NCI-H524 treated with DMSO at 0.1 percent for 48 hours (cell line): ENCODE measurements around the gene BIRC6.
"Not testable (repeated sequence)": the region's sequence is repeated elsewhere in the genome, so short reads cannot be mapped to it uniquely, and the experiment has no call there.

ENCODE experiments used
- DNase-seq: peaks from one replicate; lab custom pipeline; 2025; lab: John Stamatoyannopoulos, UW

The BIRC6 gene

GRCh38 chr2:32614084-32614483, 257.3 kb downstream of the BIRC6 start:
- DNase-seq = no peak

- DNase-seq = no peak
Measured at GRCh38 chr2:32617599-32618189, 260.9 kb downstream of the BIRC6 start.

DNA sequence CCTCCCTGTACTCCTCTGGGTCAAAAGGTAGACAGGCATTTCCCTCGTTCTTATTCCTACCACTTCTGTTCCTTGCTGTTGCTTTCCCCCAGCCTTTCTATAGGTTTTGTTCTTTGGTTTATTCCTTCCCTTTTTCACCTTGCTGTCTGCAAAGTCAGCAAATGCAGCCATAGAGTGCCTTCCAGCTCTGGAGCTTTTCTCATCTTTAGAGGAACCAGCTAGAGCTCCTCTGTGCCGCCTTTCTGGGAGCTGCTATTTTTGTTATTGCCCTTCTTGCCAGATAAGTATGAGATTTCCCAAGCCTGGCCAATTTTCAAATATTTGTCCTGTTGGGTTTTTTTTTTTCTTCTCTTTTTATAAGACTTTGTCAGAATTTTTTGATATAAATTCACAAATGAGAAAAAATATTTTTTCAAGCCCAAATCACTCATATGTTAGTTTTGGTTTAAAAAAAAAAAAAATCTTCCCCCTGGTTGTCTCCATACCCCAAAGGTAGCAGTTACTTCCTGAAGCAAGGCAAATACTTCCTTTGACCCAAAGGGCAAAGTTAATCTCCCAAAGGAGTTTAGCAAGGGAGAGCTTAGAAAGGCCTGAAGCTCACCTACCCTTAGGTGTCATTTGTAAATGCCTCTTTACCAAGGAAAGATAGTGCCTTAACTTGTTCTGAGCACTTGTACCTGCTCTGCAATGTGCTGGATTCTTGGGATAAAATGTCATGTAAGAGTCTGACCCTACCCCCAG, 265.9 kb downstream of the BIRC6 start:
- no peak for DNase-seq

- no peak for DNase-seq
Measured at GRCh38 chr2:32623311-32623706, 266.5 kb downstream of the BIRC6 start.

DNA sequence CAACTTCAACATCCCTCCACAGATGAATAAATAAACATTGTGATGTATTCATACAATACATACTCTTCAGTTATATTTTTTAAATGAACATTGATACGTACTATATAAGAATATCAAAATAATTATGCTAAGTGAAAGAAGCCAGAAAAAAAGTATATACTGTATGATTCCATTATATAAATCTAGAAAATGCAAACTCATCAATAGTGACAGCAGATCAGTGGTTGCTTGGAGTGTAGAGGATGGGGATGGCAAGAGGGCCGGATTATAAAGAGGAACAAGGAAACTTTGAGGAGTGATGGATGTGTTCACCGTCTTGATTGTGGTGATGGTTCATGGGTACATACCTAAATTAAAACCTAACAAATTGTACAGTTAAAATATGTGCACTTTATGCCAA, 268.0 kb downstream of the BIRC6 start:
- DNase-seq = no peak

DNA sequence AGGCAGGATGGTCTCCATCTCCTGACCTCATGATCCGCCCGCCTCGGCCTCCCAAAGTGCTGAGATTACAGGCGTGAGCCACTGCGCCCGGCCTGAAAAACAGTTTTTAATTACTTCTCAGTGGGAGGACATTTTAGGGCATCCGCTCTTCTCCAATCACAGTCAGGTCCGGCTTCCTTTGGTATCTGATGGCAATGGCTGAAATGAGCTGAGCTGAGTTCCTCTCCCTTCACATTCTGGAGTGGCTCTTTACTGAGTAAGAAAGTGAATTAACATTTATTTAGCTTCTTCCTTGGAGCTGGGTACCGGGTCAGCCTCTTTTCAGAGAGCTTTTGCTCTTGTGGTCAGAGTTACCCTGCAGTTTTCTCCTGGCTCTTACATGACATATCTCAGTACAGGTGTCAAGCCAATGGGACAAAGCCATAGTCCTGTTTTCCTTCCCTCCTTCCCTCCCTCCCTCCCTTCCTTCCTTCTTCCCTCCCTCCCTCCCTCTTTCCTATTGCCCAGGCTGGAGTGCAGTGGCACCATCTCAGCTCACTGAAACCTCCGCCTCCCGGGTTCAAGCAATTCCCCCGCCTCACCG, 269.9 kb downstream of the BIRC6 start:
- no peak for DNase-seq

DNA sequence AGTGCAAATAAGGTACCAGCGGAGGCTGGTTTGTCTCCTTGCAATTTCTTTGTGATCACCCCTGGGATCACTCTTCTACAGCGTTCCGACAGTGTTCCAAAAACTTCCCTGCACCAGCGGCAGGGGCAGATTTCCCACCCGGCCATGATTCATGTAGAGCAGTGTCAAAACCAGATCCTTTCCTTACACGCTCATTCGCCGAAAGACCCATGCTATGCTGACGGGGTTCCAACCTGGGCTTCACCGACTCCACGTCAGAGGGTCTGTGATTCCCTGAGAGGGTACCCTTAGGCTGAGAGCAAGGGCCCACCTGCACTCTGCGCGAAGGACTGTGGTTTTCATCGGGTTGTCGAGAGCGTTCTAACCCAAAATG, 270.6 kb downstream of the BIRC6 start:
- DNase-seq = no peak

DNA sequence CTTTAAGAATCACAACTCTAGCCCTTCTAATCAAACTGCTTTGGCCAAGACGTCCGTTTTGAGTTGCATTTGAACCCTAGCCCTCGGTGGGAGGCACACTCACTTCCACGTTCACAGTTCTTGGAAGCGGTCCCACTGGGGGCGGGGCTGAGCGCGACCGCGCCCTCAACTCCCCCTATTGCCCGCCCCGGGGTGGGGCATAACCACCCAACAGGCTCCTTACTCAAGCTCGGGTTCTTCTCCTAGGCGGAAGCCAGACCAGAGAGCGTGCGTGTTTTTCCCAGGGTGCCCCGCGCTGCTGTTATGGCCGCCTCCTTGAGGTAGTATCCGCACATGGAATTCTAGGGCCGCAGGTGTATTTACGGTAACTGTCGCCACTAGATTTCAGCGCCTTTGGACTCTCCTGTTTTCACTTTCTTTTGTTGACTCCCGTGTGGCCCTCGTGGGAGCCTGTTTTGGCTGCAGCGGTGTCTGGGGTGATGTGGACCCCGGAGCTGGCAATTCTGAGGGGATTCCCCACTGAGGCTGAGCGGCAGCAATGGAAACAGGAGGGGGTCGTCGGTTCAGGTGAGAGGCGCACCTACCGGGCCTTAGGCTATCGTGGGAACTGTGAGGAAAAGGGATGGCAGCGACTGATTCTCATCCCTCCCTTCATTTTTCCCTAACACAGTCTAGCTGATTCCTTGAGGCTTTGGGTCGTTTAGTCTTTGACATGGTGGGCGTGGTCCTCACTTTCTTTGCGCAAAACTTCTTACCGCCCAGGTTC, 271.2 kb downstream of the BIRC6 start, which contains the start of gene TTC27:
TTC27 (plus strand) TSS at position 237 of the 766 bp plus-strand sequence; CDS start at position 480, 243 bp downstream.
- peak; percentile 64 for DNase-seq

DNA sequence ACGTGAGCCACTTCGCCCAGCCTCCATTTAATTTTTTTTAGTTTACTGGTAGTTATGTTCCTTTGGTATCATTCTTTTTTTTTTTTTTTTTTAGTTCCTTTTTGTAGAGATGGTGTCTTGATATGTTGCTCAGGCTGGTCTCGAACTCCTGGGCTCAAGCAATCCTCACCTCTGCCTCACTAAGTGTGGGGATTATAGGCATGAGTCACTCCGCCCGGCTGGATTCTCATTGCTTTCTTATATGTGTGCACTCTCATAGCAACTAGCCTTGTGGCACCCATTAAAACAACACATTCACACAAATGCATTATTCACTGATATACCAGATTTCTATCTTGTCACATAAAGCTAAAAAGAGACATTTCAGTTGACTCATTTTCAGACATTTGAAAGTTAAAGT, 275.3 kb downstream of the BIRC6 start:
- no peak for DNase-seq

- no peak for DNase-seq
Measured at GRCh38 chr2:32633040-32633439, 276.2 kb downstream of the BIRC6 start.

DNA sequence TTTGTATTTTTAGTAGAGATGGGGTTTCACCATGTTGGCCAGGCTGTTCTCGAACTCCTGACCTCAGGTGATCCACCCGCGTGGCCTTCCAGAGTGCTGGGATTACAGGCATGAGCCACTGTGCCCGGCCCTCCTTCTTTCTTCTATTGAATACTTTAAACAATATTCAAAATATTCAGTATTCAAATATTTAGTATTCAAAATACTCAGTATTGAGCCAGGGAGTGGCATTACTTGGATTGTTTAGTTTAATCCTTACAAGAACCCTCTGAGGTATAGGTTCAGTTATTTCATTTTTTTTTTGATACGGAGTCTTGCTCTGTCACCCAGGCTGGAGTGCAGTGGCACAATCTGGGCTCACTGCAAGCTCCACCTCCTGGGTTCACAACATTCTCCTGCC, 281.7 kb downstream of the BIRC6 start:
- DNase-seq = not testable (repeated sequence)

DNA sequence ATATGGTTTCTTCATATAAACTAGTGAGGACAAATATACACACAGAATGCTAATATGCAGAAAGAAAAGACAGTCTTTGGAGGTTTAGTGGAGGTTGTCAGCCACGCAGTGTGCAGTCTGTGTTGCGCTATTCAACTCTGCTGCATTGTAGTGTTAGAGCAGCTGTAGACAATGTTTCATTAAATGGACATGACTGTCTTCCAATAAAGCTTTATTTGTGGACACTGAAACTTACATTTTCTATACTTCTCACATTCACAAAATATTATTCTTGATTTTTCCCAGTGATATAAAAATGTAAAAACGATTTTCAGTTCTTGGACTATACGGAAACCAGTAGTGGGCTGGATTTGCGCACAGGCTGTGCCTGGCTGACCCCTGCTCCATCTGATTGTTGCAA, 284.4 kb downstream of the BIRC6 start:
- DNase-seq = no peak

- no peak for DNase-seq
Measured at GRCh38 chr2:32647180-32647651, 290.4 kb downstream of the BIRC6 start.

DNA sequence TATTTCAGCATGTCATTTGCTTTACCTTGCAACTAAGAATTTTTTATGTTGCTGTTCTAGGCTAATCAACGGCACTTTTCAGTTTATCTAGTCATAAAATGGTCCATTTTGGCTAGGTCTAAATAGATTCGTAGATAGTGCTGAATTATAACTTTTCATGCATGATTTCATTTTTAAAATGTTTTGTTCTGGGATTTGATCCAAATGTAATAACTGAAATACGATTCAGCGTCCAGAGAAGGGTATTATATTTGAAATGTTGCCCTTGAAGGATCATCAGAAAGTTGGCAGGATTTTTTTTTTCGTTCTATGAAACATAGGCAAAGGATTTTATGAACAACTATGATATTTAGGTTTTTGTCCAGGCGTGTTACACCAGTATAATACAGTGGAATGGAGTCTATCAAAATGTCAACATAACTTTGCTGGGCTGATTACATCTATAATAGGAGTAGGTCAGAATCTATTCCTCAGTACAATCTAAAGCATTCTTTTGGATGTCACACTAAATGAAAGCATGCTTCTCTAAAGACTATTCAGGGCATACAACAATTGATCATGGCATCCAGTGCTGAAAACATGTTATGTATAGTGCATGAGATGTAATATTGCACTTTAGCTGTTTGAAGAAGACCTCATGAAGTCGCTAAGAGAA, 295.9 kb downstream of the BIRC6 start:
- no peak for DNase-seq

DNA sequence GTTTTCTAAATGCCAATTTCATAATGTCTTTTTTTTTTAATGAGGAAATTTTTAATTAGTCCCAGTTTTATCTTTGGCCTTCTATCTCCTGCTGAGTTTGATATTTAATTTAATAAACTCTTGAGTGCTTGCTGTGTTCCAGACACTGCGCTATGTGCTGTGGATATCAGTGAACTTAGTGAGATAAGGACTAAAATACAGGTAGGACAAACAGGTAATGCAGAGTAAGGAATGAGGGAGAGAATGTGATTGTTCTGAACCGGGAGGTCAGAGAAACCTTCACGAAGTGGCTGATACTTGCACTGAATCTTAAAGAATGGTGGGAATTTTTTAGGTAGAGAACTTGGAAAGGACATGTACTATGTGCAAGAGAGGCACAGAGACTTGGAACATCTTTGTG, 299.2 kb downstream of the BIRC6 start:
- no peak for DNase-seq

DNA sequence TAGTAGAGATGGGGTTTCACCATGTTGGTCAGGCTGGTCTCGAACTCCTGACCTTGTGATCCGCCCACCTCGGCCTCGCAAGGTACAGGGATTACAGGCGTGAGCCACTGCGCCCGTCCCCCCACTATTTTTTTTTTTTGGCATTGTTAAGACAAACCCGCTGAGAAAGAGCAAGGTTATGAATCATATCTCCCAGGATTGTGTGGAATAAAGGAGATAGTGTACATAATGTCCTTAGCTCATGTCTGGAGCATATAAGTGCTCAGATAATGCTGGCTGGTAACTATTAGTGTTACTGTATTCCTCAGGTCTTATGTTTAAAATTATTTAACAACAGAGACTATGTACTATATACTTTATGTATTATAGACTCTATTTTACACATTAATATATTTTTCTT, 307.0 kb downstream of the BIRC6 start:
- DNase-seq = no peak

DNA sequence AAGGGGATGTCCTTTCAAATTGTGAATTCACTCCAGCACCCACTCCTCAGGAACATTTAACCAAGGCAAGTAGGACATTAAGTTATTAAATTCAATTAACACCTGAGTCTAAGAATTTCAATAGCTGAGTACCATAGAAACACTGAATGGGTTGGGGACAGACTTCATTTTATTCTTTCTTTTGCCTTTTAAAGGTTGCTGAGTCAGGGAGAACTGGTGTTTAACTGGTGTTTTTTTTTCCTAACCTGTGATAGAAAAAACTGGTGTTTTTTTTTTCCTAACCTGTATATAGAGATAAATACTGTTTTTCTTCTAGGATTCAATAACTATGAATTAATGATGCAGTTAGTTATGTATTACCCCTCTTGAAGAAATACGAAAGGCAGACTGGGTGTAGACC, 309.9 kb downstream of the BIRC6 start:
- DNase-seq = no peak

DNA sequence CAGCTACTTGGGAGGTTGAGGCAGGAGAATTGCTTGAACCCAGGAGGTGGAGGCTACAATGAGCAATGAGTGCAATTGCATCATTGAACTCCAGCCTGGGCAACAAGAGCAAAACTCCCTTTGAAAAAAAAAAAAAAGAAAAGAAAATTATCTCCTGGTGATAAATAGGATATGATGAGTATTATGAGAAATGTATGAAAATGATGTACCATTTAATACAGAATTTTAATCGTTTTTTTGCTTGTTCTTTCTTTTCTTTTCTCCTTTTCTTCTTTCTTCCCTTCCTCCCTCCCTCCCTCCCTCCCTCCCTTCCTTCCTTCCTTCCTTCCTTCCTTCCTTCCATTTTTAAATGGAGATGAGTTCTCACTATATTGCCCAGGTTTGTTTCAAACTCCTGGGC, 311.4 kb downstream of the BIRC6 start:
- no peak for DNase-seq
